MCF 10A (cell line): Measurements from ENCODE around the gene ZNF436. TPM values are rescaled to one million over a fixed set of nuclear protein-coding genes. Genes with fewer than 3 reads are reported as not detected.

Experiments
- BruUV-seq: library from RNA; stranded (reverse); fragments of 400-500 nt; replicated peaks from 2 replicates; lab custom pipeline; 2021; lab: Mats Ljungman, UMichigan
- CTCF ChIA-PET: fragments of 300-600 bp; sonication (Branson Sonifier 250); formaldehyde crosslinking; extraction: SDS; loops from one replicate; lab custom pipeline; 2021; ENCODE audit warnings: antibody characterized with exemption, inconsistent platforms; lab: Yijun Ruan, JAX
- POLR2A ChIA-PET: fragments of 300-600, 350-650 bp; sonication (Branson Sonifier 250); formaldehyde crosslinking; extraction: SDS; loops from one replicate; lab custom pipeline; 2020; ENCODE audit warnings: antibody characterized with exemption, inconsistent platforms; lab: Yijun Ruan, JAX
- DNase-seq: peaks from one replicate; pipeline ENCODE4 v3.0.0-alpha.2; 2018; ENCODE audit not compliant: unreplicated experiment
- H3K27ac Mint-ChIP-seq: one replicate; pipeline ENCODE4 v1.8.0; 2022; ENCODE audit warnings: mild to moderate bottlenecking, low read depth, mixed read lengths; ENCODE audit not compliant: unreplicated experiment
- H3K27me3 Mint-ChIP-seq: one replicate; pipeline ENCODE4 v1.8.0; 2022; ENCODE audit warnings: mixed read lengths; ENCODE audit not compliant: insufficient read depth, unreplicated experiment
- H3K36me3 Mint-ChIP-seq: one replicate; pipeline ENCODE4 v1.8.0; 2022; ENCODE audit warnings: mild to moderate bottlenecking, moderate library complexity, mixed read lengths; ENCODE audit not compliant: insufficient read depth, unreplicated experiment
- H3K4me1 Mint-ChIP-seq: one replicate; pipeline ENCODE4 v1.8.0; 2022; ENCODE audit warnings: mixed read lengths; ENCODE audit not compliant: insufficient read depth, unreplicated experiment
- H3K4me3 Mint-ChIP-seq: one replicate; pipeline ENCODE4 v1.8.0; 2022; ENCODE audit warnings: mild to moderate bottlenecking, moderate library complexity, mixed read lengths; ENCODE audit not compliant: unreplicated experiment
- H3K9me3 Mint-ChIP-seq: one replicate; pipeline ENCODE4 v1.8.0; 2022; ENCODE audit warnings: mixed read lengths; ENCODE audit not compliant: unreplicated experiment
- intact Hi-C: fragments of 100-400 bp; cut with micrococcal nuclease; formaldehyde crosslinking; loops from 2 replicates; pipeline ENCODE4 v1.14.1; 2022
- total RNA-seq: library from RNA; stranded (reverse); gene quantifications from 2 replicates; pipeline ENCODE4 v1.2.3, GENCODE V29; 2022
- TF ChIP-seq, protein P1 (sequence below): fragments of 200-600 bp; IDR thresholded peaks from one replicate; pipeline ENCODE4 v1.8.0; 2022; ENCODE audit warnings: antibody characterized with exemption, mild to moderate bottlenecking; ENCODE audit not compliant: unreplicated experiment

ZNF436 gene
- total RNA-seq, 1 experiment from 2014 or later = 6.5 TPM

DNA sequence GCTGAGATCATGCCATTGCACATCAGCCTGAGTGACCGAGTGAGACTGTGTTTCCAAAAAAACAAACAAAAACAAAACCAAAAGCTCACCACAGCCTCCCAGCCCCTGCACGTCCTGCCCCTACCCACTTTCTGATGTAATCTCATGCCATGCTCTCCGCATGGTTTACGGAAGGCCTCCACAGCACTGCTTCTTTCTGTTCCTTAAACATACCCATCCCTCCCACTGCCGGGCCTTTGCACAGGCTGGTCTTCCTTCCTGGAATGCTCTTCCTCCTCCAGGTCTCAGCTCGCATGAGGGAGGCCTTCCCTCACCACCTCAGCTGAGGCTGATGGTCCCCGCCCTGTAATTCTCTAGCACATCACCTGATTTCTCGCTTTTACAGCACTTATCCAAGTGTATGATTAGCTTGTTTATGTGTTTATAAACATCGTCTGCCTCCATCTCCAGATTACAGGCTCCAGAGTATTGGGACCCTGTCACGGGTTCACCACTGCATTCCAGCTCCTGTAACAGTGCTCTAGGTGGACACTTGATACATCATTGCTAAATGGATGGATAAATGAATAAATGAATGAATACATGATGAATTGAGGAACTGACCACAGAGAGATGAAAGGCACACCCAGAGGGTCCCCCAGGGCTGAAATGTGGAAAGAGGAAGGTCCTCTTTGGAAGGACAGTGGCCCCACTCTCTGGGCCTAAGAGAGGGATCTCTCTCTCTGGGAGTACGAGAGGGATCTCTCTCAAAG, 32.8 kb upstream of the ZNF436 start:
- H3K27ac Mint-ChIP-seq = peak overlapping the region; percentile 64

DNA sequence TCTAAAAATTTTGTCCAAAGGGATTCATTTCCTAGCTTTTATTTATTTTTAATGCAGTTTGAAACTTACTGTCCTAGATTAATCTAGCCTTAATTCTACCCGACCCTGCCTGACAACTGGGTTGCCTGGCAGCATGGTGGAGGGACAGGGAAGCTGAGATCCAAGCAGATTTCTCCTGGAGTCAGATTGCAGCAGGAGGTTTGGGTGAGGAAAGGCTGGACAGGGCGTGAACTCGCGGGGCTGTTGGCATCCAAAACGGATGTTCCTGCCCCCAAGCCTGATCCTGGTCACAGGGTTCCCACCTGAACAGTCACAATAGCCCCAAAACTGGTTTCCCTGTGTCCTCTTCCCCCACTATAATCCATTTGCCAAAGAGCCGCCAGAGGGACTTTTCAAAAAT, 31.7 kb upstream of the ZNF436 start:
- H3K36me3 Mint-ChIP-seq = no peaks in the 10 kb centered on the region
- no peak overlapping the region for H3K27ac Mint-ChIP-seq
- no peak for DNase-seq
- POLR2A ChIA-PET = interaction anchor here (1.4 to 6.1 kb wide), 5 partner anchors 12 to 61 kb away, joined by 4 to 247 read pairs (median 65); partner anchors contain the start of genes HNRNPR and ZNF436
- peaks cover 31% of the 10 kb centered on the region for H3K4me1 Mint-ChIP-seq
- no peaks in the 10 kb centered on the region for H3K27me3 Mint-ChIP-seq
- intact Hi-C loops = loop anchor here (5.0 to 10.0 kb wide), 3 partner anchors 76 to 297 kb away; no protein-coding TSS in a partner anchor
- no peak overlapping the region for H3K4me3 Mint-ChIP-seq
- TF ChIP-seq, protein P1, sequence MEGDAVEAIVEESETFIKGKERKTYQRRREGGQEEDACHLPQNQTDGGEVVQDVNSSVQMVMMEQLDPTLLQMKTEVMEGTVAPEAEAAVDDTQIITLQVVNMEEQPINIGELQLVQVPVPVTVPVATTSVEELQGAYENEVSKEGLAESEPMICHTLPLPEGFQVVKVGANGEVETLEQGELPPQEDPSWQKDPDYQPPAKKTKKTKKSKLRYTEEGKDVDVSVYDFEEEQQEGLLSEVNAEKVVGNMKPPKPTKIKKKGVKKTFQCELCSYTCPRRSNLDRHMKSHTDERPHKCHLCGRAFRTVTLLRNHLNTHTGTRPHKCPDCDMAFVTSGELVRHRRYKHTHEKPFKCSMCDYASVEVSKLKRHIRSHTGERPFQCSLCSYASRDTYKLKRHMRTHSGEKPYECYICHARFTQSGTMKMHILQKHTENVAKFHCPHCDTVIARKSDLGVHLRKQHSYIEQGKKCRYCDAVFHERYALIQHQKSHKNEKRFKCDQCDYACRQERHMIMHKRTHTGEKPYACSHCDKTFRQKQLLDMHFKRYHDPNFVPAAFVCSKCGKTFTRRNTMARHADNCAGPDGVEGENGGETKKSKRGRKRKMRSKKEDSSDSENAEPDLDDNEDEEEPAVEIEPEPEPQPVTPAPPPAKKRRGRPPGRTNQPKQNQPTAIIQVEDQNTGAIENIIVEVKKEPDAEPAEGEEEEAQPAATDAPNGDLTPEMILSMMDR = no peak
- CTCF ChIA-PET = interaction anchor here (0.8 kb wide), 1 partner anchor 82 kb away, joined by 3 read pairs; no protein-coding TSS in a partner anchor
- BruUV-seq = no TSS peak
- no peaks in the 10 kb centered on the region for H3K9me3 Mint-ChIP-seq

More for the DNA sequence above, 32.8 kb upstream of the ZNF436 start:
- CTCF ChIA-PET = interaction anchor here (0.6 to 3.5 kb wide), 8 partner anchors 8 to 106 kb away, joined by 3 to 41 read pairs (median 10); partner anchors contain the start of genes HNRNPR and ZNF436
- H3K9me3 Mint-ChIP-seq = no peaks in the 10 kb centered on the region
- H3K27me3 Mint-ChIP-seq = no peaks in the 10 kb centered on the region
- no peaks in the 10 kb centered on the region for H3K36me3 Mint-ChIP-seq
- POLR2A ChIA-PET = interaction anchor here (0.6 to 6.1 kb wide), 19 partner anchors 8 to 1035 kb away, joined by 3 to 247 read pairs (median 10); partner anchors contain the start of genes ASAP3, HNRNPR, LUZP1 and ZNF436
- DNase-seq = no peak
- H3K4me1 Mint-ChIP-seq = peaks cover 31% of the 10 kb centered on the region
- intact Hi-C loops = loop anchor here (5.0 to 10.0 kb wide), 3 partner anchors 75 to 298 kb away; no protein-coding TSS in a partner anchor
- BruUV-seq = no TSS peak
- TF ChIP-seq, protein P1 = no peak
- H3K4me3 Mint-ChIP-seq = no peak overlapping the region

DNA sequence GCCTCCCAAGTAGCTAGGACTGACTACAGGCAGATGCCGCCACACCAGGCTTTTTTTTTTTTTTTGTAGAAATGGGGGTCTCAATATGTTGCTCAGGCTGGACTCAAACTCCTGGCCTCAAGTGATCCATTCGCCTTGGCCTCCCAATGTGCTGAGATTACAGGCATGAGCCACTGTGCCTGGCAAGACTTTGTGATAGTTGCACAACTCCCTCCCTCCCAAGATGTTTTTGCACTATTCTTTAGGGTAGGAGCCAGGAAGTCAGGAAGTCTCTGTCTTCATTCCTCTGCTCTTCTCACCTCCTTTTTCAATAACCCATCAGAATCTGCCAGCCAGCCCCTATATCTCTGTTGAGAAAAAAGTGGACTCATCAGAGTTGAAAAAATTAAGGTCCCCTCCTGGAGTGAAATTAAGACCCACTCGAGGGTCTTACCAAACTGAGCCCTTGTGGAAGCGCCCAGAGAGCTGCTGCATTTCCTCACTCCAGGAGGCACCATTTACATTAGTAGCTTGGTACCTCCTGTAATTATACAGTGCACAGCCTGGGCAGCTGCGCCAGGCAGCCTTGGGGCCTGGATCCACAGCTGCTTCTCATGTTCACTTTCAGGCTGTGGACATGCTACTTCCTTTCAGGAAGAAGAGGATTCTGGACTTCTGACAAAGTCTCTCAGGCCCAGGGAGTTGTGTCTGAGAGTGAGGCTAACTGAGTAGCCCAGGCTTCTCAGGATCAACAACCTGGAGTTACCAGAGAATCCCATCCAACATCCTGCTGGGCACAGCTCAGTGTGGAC, 30.9 kb upstream of the ZNF436 start:
- intact Hi-C loops = loop anchor here (5.0 to 10.0 kb wide), 3 partner anchors 77 to 296 kb away; no protein-coding TSS in a partner anchor
- Mint-ChIP-seq H3K27ac (no peak overlapping the region), H3K36me3 (no peaks in the 10 kb centered on the region), H3K4me3 (no peak overlapping the region), H3K27me3 (no peaks in the 10 kb centered on the region), H3K9me3 (no peaks in the 10 kb centered on the region), H3K4me1 (peaks cover 31% of the 10 kb centered on the region)
- DNase-seq = peak; percentile 65
- BruUV-seq = no TSS peak
- ChIA-PET CTCF (interaction anchor here (0.7 to 0.8 kb wide), 2 partner anchors 12 to 82 kb away, joined by 3 to 4 read pairs; no protein-coding TSS in a partner anchor), POLR2A (interaction anchor here (0.6 to 6.1 kb wide), 5 partner anchors 15 to 73 kb away, joined by 3 to 247 read pairs (median 65); partner anchors contain the start of genes HNRNPR and ZNF436)
- TF ChIP-seq, protein P1 = no peak
